GM18520 (cell line): ENCODE data around the gene SFRP2.

Source experiments
- ATAC-seq: cut with Tn5 transposase; IDR thresholded peaks from one replicate; pipeline ENCODE4 v1.9.1; 2021; ENCODE audit not compliant: unreplicated experiment

SFRP2 gene

GRCh38 chr4:153788413-153789276 is at the start of gene SFRP2:
TSS of gene SFRP2 (minus strand) at chr4:153789083. CDS start at chr4:153788835, 248 bp downstream.
- ATAC-seq = no peak

GRCh38 chr4:153838564-153838963 is 49.7 kb upstream of the SFRP2 start:
- ATAC-seq = no peak

- ATAC-seq = no peak
These were observed 46.0 kb upstream of the SFRP2 start for GRCh38 chr4:153834901-153835300.

GRCh38 chr4:153832720-153833287 is 43.9 kb upstream of the SFRP2 start:
- ATAC-seq = no peak

GRCh38 chr4:153832054-153832453 is 43.2 kb upstream of the SFRP2 start:
- ATAC-seq = no peak

- no peak for ATAC-seq
These were observed 42.4 kb upstream of the SFRP2 start for GRCh38 chr4:153831245-153831644.

- ATAC-seq = no peak
These were observed 36.8 kb upstream of the SFRP2 start for GRCh38 chr4:153825691-153826090.

GRCh38 chr4:153825126-153825525 is 36.2 kb upstream of the SFRP2 start:
- no peak for ATAC-seq

- no peak for ATAC-seq
These were observed 35.6 kb upstream of the SFRP2 start for GRCh38 chr4:153824501-153824900.

- no peak for ATAC-seq
These were observed 34.6 kb upstream of the SFRP2 start for GRCh38 chr4:153823483-153823882.

GRCh38 chr4:153822316-153822715 is 33.4 kb upstream of the SFRP2 start:
- ATAC-seq = no peak

- ATAC-seq = no peak
These were observed 28.6 kb upstream of the SFRP2 start for GRCh38 chr4:153817466-153817865.

- ATAC-seq = no peak
These were observed 27.7 kb upstream of the SFRP2 start for GRCh38 chr4:153816542-153816941.

- no peak for ATAC-seq
These were observed 25.9 kb upstream of the SFRP2 start for GRCh38 chr4:153814789-153815188.

- ATAC-seq = peak; percentile 14
These were observed 21.3 kb upstream of the SFRP2 start for GRCh38 chr4:153809916-153810810.

GRCh38 chr4:153809307-153809706 is 20.4 kb upstream of the SFRP2 start:
- peak; percentile 86 for ATAC-seq

- no peak for ATAC-seq
These were observed 19.3 kb upstream of the SFRP2 start for GRCh38 chr4:153808175-153808574.

GRCh38 chr4:153806073-153806472 is 17.2 kb upstream of the SFRP2 start:
- ATAC-seq = no peak

- ATAC-seq = no peak
These were observed 15.8 kb upstream of the SFRP2 start for GRCh38 chr4:153804722-153805121.

GRCh38 chr4:153799694-153800074 is 10.8 kb upstream of the SFRP2 start:
- no peak for ATAC-seq

- no peak for ATAC-seq
These were observed 10.2 kb upstream of the SFRP2 start for GRCh38 chr4:153798901-153799693.
